HCT116 (cell line): ENCODE measurements around the gene ZXDC. TPM values are rescaled to one million over a fixed set of nuclear protein-coding genes. Genes with fewer than 3 reads are reported as not detected.

ENCODE experiments used
- ATAC-seq: fragments of 200-7000 bp; cut with Tn5 transposase; 2 replicates; pipeline ENCODE4 v1.9.1; 2020; ENCODE audit warnings: mild to moderate bottlenecking, moderate library complexity
- BruUV-seq: library from RNA; stranded (reverse); fragments of 400-500 nt; replicated peaks from 2 replicates; lab custom pipeline; 2021; lab: Mats Ljungman, UMichigan
- CTCF ChIA-PET: fragments of 300-600 bp; sonication (Branson Sonifier 250); formaldehyde crosslinking; loops from one replicate; lab custom pipeline; 2021; ENCODE audit warnings: antibody characterized with exemption; lab: Charles Lee
- POLR2A ChIA-PET: fragments of 300-600, 350-600 bp; sonication (Branson Sonifier 250); formaldehyde crosslinking; loops from one replicate; lab custom pipeline; 2021; ENCODE audit warnings: antibody characterized with exemption; lab: Charles Lee
- RAD21 ChIA-PET, 2 experiments: fragments of 300-600 bp; sonication (Branson Sonifier 250); formaldehyde crosslinking; loops; one replicate each; lab custom pipeline; 2023; ENCODE audit warnings: low total read pairs in 2 of 2; ENCODE audit not compliant: uncharacterized antibody in 2 of 2, unreplicated experiment in 2 of 2, low non-redundant PET in 1 of 2; lab: Charles Lee
- DNase-seq: peaks from one replicate; pipeline ENCODE4 v3.0.0-alpha.2; 2010; ENCODE audit warnings: low read depth, low spot score
- H2AFZ ChIP-seq: fragments of 200-600 bp; shearing (Covaris generic), sonication (generic); 2 replicates; pipeline ENCODE4 v1.6.1; 2017; ENCODE audit warnings: low read depth, mixed run types, mixed read lengths, antibody characterized with exemption, low read length; ENCODE audit not compliant: poor library complexity, severe bottlenecking
- H3K27ac ChIP-seq: 2 replicates; pipeline ENCODE4 v1.5.1; 2012; ENCODE audit warnings: low read depth, low read length
- H3K27me3 ChIP-seq: fragments of 200-600 bp; sonication (generic); 2 replicates; pipeline ENCODE4 v1.6.1; 2016; ENCODE audit warnings: mixed run types, low read length, mixed read lengths; ENCODE audit not compliant: insufficient read depth
- H3K36me3 ChIP-seq, 2 experiments: fragments of 200-500 bp in 1 of 2; fragments of 200-600 bp in 1 of 2; sonication (Bioruptor generic) in 1 of 2; sonication (generic) in 1 of 2; 2 replicates each; pipeline versions ENCODE4 v1.5.1 to v1.6.1; 2014 to 2016; ENCODE audit warnings: low read length in 2 of 2, inconsistent platforms in 1 of 2, mixed read lengths in 1 of 2, mixed run types in 1 of 2; ENCODE audit not compliant: insufficient read depth in 2 of 2, control insufficient read depth in 1 of 2
- H3K4me1 ChIP-seq, 2 experiments: fragments of 200-600 bp in 1 of 2; sonication (generic) in 1 of 2; 2 replicates each; pipeline versions ENCODE4 v1.5.1 to v1.6.1; 2012 to 2017; ENCODE audit warnings: low read length in 2 of 2, inconsistent platforms in 1 of 2, mild to moderate bottlenecking in 1 of 2, mixed read lengths in 1 of 2, mixed run types in 1 of 2, moderate library complexity in 1 of 2; ENCODE audit not compliant: insufficient read depth in 2 of 2, control insufficient read depth in 1 of 2
- H3K4me2 ChIP-seq: fragments of 200-600 bp; sonication (generic); 2 replicates; pipeline ENCODE4 v1.6.1; 2017; ENCODE audit warnings: mixed run types, low read length, mixed read lengths
- H3K4me3 ChIP-seq, 2 experiments: fragments of 200-600 bp in 1 of 2; sonication (generic) in 1 of 2; replicated peaks in 1 of 2; 2 replicates each; pipeline ENCODE4 v1.5.1; 2011 to 2016; ENCODE audit warnings: low read length in 2 of 2, control low read depth in 1 of 2, low read depth in 1 of 2, mild to moderate bottlenecking in 1 of 2, mixed read lengths in 1 of 2, mixed run types in 1 of 2
- H3K79me2 ChIP-seq: fragments of 200-600 bp; sonication (generic); 2 replicates; pipeline ENCODE4 v1.6.1; 2017; ENCODE audit warnings: mild to moderate bottlenecking, mixed run types, low read length, moderate library complexity, mixed read lengths; ENCODE audit not compliant: insufficient read depth
- H3K9ac ChIP-seq: fragments of 200-600 bp; sonication (generic); 2 replicates; pipeline ENCODE4 v1.6.1; 2016; ENCODE audit warnings: low read length, mixed read lengths
- H3K9me2 ChIP-seq: fragments of 200-600 bp; sonication (generic), shearing (Covaris generic); 2 replicates; pipeline ENCODE4 v1.6.1; 2017; ENCODE audit warnings: mixed run types, mild to moderate bottlenecking, moderate library complexity; ENCODE audit not compliant: insufficient read depth
- H3K9me3 ChIP-seq, 2 experiments: fragments of 200-500 bp in 1 of 2; fragments of 200-600 bp in 1 of 2; sonication (Bioruptor generic) in 1 of 2; sonication (generic) in 1 of 2; 2 replicates each; pipeline ENCODE4 v1.6.1; 2014 to 2017; ENCODE audit warnings: low read length in 2 of 2, mixed read lengths in 2 of 2, inconsistent platforms in 1 of 2, low read depth in 1 of 2, mild to moderate bottlenecking in 1 of 2, mixed run types in 1 of 2, moderate library complexity in 1 of 2; ENCODE audit not compliant: control insufficient read depth in 1 of 2, insufficient read depth in 1 of 2
- H4K20me1 ChIP-seq: fragments of 200-600 bp; sonication (generic), shearing (Covaris generic); 2 replicates; pipeline ENCODE4 v1.6.1; 2017; ENCODE audit warnings: mixed run types, mild to moderate bottlenecking, moderate library complexity; ENCODE audit not compliant: insufficient read depth
- CBX3 ChIP-seq: IDR thresholded peaks from 2 replicates; pipeline ENCODE4 v1.6.1; 2012; ENCODE audit warnings: low read depth
- CEBPB ChIP-seq: IDR thresholded peaks from 2 replicates; pipeline ENCODE4 v1.6.1; 2012; ENCODE audit warnings: low read depth
- EGR1 ChIP-seq: IDR thresholded peaks from 2 replicates; pipeline ENCODE4 v1.6.1; 2012; ENCODE audit warnings: low read depth
- ELF1 ChIP-seq: IDR thresholded peaks from 2 replicates; pipeline ENCODE4 v1.6.1; 2012; ENCODE audit warnings: low read depth, borderline replicate concordance
- EZH2phosphoT487 ChIP-seq: fragments of 200-600 bp; IDR thresholded peaks from 2 replicates; pipeline ENCODE4 v1.6.1; 2018; ENCODE audit warnings: antibody characterized with exemption, borderline replicate concordance
- FOSL1 ChIP-seq: IDR thresholded peaks from 2 replicates; pipeline ENCODE4 v1.6.1; 2012; ENCODE audit warnings: low read depth
- JUND ChIP-seq: IDR thresholded peaks from 2 replicates; pipeline ENCODE4 v1.6.1; 2012
- POLR2A ChIP-seq: IDR thresholded peaks from 2 replicates; pipeline ENCODE4 v1.7.0; 2011; ENCODE audit warnings: borderline replicate concordance; ENCODE audit not compliant: insufficient read depth, insufficient read length; ENCODE audit errors: extremely low read depth
- SIN3A ChIP-seq: IDR thresholded peaks from 2 replicates; pipeline ENCODE4 v1.6.1; 2012; ENCODE audit warnings: low read depth
- SP1 ChIP-seq: IDR thresholded peaks from 2 replicates; pipeline ENCODE4 v1.6.1; 2012; ENCODE audit warnings: low read depth
- YY1 ChIP-seq: IDR thresholded peaks from 2 replicates; pipeline ENCODE4 v1.6.1; 2011; ENCODE audit warnings: low read length, low read depth, moderate library complexity, mild to moderate bottlenecking; ENCODE audit not compliant: insufficient replicate concordance; ENCODE audit errors: extremely low read depth
- ZFX ChIP-seq: fragments of 450-650 bp; IDR thresholded peaks from 2 replicates; pipeline ENCODE4 v1.6.1; 2017
- ZNF274 ChIP-seq: fragments of 200-500 bp; sonication (Bioruptor generic); IDR thresholded peaks from 2 replicates; pipeline ENCODE4 v1.6.1; 2014; ENCODE audit warnings: mild to moderate bottlenecking, low read depth, low read length, inconsistent platforms
- intact Hi-C: fragments of 100-400 bp; cut with micrococcal nuclease; formaldehyde crosslinking; loops from 2 replicates; pipeline ENCODE4 v1.10.0; 2022
- total RNA-seq: library from RNA; stranded (reverse); gene quantifications from one replicate; pipeline ENCODE4 v1.2.1, GENCODE V29; 2021; ENCODE audit not compliant: unreplicated experiment
- TF ChIP-seq, protein P1 (sequence below): IDR thresholded peaks from 2 replicates; pipeline ENCODE4 v1.6.1; 2012; ENCODE audit warnings: low read depth
- TF ChIP-seq, protein P2 (sequence below): IDR thresholded peaks from 2 replicates; pipeline ENCODE4 v1.6.1; 2012
- TF ChIP-seq, protein P3 (sequence below): IDR thresholded peaks from 2 replicates; pipeline ENCODE4 v1.6.1; 2011; ENCODE audit warnings: mild to moderate bottlenecking, low read length, moderate library complexity; ENCODE audit not compliant: insufficient replicate concordance; ENCODE audit errors: extremely low read depth
- TF ChIP-seq, protein P4 (sequence below): IDR thresholded peaks from 2 replicates; pipeline ENCODE4 v1.6.1; 2012
- TF ChIP-seq, protein P5 (sequence below), 3 experiments: fragments of 200-600 bp in 1 of 3; sonication (generic) in 1 of 3; IDR thresholded peaks in 2 of 3; conservative IDR thresholded peaks in 1 of 3; 2 replicates each; pipeline ENCODE4 v1.5.1; 2012 to 2017; ENCODE audit warnings: low read depth in 2 of 3, low read length in 2 of 3, antibody characterized with exemption in 1 of 3, borderline replicate concordance in 1 of 3, control low read depth in 1 of 3, mild to moderate bottlenecking in 1 of 3, mixed read lengths in 1 of 3, mixed run types in 1 of 3, moderate library complexity in 1 of 3; ENCODE audit not compliant: insufficient read depth in 1 of 3

The ZXDC gene
- total RNA-seq, 1 experiment from 2014 or later = 29.9 TPM

DNA sequence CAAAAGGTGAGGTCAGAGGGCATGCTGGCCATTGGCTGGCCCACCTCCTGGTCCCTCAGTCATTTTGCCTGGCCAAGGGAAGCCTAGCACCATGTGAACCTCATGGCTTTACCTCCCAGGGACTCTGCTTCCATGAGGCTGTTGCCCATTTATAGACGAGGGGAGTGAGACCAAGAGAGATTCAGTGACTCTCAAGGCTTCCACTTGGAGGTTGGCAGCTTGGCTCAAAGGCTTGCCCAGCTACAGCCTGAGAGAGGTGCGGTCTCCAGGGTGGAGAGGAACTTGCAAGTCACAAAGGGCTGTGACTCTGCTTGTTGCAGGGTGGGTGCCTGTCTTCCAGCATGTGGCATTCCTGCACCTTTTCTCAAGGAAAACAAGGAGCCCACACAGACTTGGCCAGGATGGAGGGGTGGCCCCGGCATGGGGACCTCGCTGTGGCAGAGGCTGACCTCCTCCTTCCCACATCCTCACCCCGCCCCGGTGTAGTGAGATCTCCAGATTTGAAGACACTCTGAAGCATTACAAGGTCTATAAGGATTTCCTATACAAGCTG, 56.5 kb downstream of the ZXDC start (continued):
- TF ChIP-seq, protein P1, sequence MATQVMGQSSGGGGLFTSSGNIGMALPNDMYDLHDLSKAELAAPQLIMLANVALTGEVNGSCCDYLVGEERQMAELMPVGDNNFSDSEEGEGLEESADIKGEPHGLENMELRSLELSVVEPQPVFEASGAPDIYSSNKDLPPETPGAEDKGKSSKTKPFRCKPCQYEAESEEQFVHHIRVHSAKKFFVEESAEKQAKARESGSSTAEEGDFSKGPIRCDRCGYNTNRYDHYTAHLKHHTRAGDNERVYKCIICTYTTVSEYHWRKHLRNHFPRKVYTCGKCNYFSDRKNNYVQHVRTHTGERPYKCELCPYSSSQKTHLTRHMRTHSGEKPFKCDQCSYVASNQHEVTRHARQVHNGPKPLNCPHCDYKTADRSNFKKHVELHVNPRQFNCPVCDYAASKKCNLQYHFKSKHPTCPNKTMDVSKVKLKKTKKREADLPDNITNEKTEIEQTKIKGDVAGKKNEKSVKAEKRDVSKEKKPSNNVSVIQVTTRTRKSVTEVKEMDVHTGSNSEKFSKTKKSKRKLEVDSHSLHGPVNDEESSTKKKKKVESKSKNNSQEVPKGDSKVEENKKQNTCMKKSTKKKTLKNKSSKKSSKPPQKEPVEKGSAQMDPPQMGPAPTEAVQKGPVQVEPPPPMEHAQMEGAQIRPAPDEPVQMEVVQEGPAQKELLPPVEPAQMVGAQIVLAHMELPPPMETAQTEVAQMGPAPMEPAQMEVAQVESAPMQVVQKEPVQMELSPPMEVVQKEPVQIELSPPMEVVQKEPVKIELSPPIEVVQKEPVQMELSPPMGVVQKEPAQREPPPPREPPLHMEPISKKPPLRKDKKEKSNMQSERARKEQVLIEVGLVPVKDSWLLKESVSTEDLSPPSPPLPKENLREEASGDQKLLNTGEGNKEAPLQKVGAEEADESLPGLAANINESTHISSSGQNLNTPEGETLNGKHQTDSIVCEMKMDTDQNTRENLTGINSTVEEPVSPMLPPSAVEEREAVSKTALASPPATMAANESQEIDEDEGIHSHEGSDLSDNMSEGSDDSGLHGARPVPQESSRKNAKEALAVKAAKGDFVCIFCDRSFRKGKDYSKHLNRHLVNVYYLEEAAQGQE = no peak
- TF ChIP-seq, protein P2, sequence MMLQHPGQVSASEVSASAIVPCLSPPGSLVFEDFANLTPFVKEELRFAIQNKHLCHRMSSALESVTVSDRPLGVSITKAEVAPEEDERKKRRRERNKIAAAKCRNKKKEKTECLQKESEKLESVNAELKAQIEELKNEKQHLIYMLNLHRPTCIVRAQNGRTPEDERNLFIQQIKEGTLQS = no peak
- no peak for TF ChIP-seq ZFX
- TF ChIP-seq FOSL1 = no peak
- no peak for TF ChIP-seq POLR2A
- no peak for TF ChIP-seq EZH2phosphoT487
- no peak for TF ChIP-seq ZNF274
- TF ChIP-seq SIN3A = no peak

DNA sequence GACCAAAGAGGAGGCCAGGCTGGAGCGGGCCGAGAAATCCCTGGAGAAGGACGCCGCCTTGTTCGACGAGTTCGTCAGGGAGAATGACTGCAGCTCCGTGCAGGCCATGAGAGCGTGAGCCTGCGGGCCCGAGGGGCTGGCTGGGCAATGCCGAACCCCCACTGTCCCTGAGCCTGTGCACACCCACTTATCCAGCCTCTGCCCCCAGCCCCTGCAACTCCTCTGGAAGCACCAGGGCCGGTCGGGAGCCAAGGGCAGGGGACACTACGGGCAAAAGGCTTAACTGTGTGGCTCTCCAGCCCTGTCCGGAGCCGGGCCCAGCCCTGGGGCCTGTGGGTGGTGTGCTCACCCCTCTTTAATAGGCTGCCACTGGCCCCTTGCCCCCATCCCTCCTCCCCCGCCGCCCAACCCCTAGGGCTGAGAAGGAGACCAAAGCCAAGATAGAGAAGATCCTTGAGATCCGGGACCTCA, 57.0 kb downstream of the ZXDC start:
- Histone ChIP-seq H3K4me3 (no peak overlapping the region), H3K27me3 (no peaks in the 10 kb centered on the region), H3K4me1 (peaks cover 10 to 19% of the 10 kb centered on the region in 2 experiments; a peak in 3 of 4 replicates), H3K9me3 (no peaks in the 10 kb centered on the region), H3K36me3 (no peaks in the 10 kb centered on the region), H3K4me2 (no peak overlapping the region), H3K79me2 (no peaks in the 10 kb centered on the region), H3K27ac (no peak overlapping the region), H3K9ac (no peak overlapping the region), H3K9me2 (no peaks in the 10 kb centered on the region), H2AFZ (no peak overlapping the region), H4K20me1 (no peaks in the 10 kb centered on the region)
- no peak for DNase-seq
- POLR2A ChIA-PET = no interaction called here
- ATAC-seq = no peak
- intact Hi-C loops = no loop called here
- RAD21 ChIA-PET = no interaction called here
- CTCF ChIA-PET = no interaction called here
- BruUV-seq = no TSS peak
- TF ChIP-seq JUND (no peak), FOSL1 (no peak), POLR2A (no peak), EZH2phosphoT487 (no peak), ELF1 (no peak), EGR1 (no peak), CBX3 (no peak), CEBPB (no peak), ZNF274 (no peak), ZFX (no peak), SP1 (no peak), YY1 (no peak)
- TF ChIP-seq, protein P3, sequence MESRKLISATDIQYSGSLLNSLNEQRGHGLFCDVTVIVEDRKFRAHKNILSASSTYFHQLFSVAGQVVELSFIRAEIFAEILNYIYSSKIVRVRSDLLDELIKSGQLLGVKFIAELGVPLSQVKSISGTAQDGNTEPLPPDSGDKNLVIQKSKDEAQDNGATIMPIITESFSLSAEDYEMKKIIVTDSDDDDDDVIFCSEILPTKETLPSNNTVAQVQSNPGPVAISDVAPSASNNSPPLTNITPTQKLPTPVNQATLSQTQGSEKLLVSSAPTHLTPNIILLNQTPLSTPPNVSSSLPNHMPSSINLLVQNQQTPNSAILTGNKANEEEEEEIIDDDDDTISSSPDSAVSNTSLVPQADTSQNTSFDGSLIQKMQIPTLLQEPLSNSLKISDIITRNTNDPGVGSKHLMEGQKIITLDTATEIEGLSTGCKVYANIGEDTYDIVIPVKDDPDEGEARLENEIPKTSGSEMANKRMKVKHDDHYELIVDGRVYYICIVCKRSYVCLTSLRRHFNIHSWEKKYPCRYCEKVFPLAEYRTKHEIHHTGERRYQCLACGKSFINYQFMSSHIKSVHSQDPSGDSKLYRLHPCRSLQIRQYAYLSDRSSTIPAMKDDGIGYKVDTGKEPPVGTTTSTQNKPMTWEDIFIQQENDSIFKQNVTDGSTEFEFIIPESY = no peak
- TF ChIP-seq, protein P4, sequence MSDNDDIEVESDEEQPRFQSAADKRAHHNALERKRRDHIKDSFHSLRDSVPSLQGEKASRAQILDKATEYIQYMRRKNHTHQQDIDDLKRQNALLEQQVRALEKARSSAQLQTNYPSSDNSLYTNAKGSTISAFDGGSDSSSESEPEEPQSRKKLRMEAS = no peak
- TF ChIP-seq, protein P5, sequence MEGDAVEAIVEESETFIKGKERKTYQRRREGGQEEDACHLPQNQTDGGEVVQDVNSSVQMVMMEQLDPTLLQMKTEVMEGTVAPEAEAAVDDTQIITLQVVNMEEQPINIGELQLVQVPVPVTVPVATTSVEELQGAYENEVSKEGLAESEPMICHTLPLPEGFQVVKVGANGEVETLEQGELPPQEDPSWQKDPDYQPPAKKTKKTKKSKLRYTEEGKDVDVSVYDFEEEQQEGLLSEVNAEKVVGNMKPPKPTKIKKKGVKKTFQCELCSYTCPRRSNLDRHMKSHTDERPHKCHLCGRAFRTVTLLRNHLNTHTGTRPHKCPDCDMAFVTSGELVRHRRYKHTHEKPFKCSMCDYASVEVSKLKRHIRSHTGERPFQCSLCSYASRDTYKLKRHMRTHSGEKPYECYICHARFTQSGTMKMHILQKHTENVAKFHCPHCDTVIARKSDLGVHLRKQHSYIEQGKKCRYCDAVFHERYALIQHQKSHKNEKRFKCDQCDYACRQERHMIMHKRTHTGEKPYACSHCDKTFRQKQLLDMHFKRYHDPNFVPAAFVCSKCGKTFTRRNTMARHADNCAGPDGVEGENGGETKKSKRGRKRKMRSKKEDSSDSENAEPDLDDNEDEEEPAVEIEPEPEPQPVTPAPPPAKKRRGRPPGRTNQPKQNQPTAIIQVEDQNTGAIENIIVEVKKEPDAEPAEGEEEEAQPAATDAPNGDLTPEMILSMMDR (IDR thresholded peaks at IDR 0.05 in 2 of 3, conservative IDR thresholded peaks at IDR 0.05 in 1 of 3; ENCODE audit: borderline replicate concordance in 1 of 3, insufficient read depth in 1 of 3, low read depth in 2 of 3, low read length in 2 of 3) = no peak
